WERI-Rb-1 (cell line): Measurements from ENCODE around the gene TSPAN16.
A peak's percentile ranks its signal among the peaks of the same experiment; 100 is the strongest.
"Not testable (repeated sequence)": the region's sequence is repeated elsewhere in the genome, so short reads cannot be mapped to it uniquely, and the experiment has no call there.

ENCODE experiments used
- DNase-seq: peaks from one replicate; pipeline ENCODE4 v3.0.0-alpha.2; 2020
- H3K27ac ChIP-seq: fragments of 250-450 bp; sonication (Bioruptor Pico); 2 replicates; pipeline ENCODE4 v1.5.1; 2020; ENCODE audit warnings: mild to moderate bottlenecking, moderate library complexity
- H3K27me3 ChIP-seq: fragments of 250-450 bp; sonication (Bioruptor Pico); 2 replicates; pipeline ENCODE4 v1.5.1; 2021; ENCODE audit warnings: mild to moderate bottlenecking, low read depth, moderate library complexity; ENCODE audit not compliant: insufficient read depth, severe bottlenecking
- H3K36me3 ChIP-seq: fragments of 250-450 bp; sonication (Bioruptor Pico); 2 replicates; pipeline ENCODE4 v1.5.1; 2020; ENCODE audit warnings: mild to moderate bottlenecking, moderate library complexity
- H3K4me3 ChIP-seq: 2 replicates; pipeline ENCODE4 v1.5.1; 2011; ENCODE audit warnings: low read depth, mild to moderate bottlenecking, control low read depth, low read length
- H3K9me3 ChIP-seq: fragments of 250-450 bp; sonication (Bioruptor Pico); 2 replicates; pipeline ENCODE4 v1.5.1; 2021; ENCODE audit warnings: mild to moderate bottlenecking, moderate library complexity; ENCODE audit not compliant: severe bottlenecking
- TF ChIP-seq, protein P1 (sequence below): IDR thresholded peaks from 2 replicates; pipeline ENCODE4 v1.5.1; 2011; ENCODE audit warnings: low read depth, mild to moderate bottlenecking, control low read depth, inconsistent platforms, low read length

The TSPAN16 gene

DNA sequence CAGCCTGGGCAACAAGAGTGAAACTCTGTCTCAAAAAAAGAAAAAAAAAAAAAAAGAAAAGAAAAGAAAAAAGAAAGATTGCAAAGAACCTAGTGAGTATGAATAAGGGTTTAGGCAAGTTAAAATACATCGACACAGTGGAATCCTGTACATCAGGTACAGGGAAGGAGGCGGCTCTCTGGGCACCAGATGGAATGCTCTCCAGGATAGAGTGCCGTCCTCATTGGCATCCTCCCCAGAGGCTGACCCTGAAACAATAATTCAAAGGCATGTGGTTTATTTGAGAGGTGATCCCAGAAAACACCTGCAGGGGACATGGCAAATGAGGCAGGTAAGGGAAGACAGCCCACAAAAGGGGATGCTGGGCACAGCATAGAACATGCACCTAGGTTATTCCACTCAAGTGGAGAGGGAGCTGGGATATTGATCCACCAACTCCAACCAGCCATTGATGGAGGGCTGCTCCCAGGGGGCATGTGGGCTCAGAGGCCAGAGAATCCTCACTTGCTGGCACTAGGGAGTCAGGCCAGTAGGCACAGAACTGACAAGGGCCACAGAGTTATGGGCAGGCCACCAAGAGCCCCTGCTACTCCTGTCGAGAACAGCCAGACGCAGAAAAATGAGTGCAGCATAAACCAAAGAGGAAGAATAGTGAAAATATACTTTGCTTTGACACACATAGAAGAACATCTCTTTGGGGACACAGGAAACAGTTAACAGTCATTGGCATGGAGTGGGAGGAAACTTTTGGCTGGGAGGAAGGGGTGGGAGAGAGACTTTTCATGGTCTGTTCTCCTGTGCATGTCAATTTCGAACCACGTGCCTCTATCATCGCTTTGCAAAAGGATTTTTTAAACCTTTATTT, 4.2 kb downstream of the TSPAN16 start:
- DNase-seq: no peak
- Histone ChIP-seq H3K27ac (no peak overlapping the region), H3K4me3 (no peak overlapping the region), H3K27me3 (no peaks in the 10 kb centered on the region), H3K9me3 (peaks cover 4% of the 10 kb centered on the region), H3K36me3 (no peaks in the 10 kb centered on the region)
- TF ChIP-seq, protein P1, sequence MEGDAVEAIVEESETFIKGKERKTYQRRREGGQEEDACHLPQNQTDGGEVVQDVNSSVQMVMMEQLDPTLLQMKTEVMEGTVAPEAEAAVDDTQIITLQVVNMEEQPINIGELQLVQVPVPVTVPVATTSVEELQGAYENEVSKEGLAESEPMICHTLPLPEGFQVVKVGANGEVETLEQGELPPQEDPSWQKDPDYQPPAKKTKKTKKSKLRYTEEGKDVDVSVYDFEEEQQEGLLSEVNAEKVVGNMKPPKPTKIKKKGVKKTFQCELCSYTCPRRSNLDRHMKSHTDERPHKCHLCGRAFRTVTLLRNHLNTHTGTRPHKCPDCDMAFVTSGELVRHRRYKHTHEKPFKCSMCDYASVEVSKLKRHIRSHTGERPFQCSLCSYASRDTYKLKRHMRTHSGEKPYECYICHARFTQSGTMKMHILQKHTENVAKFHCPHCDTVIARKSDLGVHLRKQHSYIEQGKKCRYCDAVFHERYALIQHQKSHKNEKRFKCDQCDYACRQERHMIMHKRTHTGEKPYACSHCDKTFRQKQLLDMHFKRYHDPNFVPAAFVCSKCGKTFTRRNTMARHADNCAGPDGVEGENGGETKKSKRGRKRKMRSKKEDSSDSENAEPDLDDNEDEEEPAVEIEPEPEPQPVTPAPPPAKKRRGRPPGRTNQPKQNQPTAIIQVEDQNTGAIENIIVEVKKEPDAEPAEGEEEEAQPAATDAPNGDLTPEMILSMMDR: no peak

DNA sequence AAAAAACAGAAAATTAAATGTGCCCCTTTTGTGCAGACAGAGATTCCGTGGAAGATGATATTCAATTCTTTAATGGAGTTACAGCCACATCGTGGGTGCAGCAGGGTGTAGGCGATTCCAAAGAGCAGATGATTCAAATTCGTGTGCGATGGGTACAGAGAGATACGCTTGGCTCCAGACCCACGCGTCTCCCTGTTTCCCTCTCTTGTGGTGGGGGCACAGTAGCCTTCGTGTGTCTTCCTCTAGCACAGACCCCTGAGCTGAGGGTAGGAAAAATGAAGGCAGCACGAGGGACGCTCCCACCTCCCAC, 4.8 kb downstream of the TSPAN16 start:
- H3K4me3 ChIP-seq: no peak overlapping the region
- no peaks in the 10 kb centered on the region for H3K36me3 ChIP-seq
- no peak for DNase-seq
- H3K27ac ChIP-seq: no peak overlapping the region
- TF ChIP-seq, protein P1: no peak
- peaks cover 4% of the 10 kb centered on the region for H3K9me3 ChIP-seq
- no peaks in the 10 kb centered on the region for H3K27me3 ChIP-seq

DNA sequence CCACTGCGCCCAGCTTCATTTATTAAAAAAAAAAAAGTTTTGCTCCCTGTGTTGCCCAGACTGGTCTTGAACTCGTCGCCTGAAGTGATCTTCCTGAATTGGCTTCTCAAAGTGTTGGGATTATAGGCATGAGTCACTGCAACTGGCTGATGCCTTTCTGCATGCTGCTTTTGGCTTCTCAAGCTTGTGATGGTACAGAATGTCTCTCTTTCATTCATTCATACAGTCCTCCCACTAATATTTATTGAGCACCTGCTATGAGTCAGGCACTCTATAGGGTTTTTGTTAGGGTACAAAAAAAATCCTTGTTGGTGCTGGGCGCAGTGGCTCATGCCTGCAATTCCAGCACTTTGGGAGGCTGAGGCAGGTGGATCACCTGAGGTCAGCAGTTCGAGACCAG, 9.0 kb downstream of the TSPAN16 start:
- TF ChIP-seq, protein P1: no peak
- peaks cover 4% of the 10 kb centered on the region for H3K9me3 ChIP-seq
- no peaks in the 10 kb centered on the region for H3K27me3 ChIP-seq

DNA sequence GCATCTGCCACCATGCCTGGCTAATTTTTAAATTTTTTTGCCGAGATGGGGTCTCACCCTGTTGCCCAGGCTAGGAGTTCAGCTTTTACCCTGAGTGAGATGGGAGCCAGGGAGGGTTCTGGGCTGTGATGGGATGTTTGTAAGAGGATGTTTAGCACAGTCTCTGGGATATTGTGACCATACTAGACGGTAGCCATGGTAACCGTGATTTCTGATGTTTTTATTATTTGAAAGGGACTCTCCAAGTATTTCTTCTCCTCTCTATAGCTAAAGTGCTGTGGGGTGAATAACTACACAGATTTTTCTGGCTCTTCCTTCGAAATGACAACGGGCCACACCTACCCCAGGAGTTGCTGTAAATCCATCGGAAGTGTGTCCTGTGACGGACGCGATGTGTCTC, 10.4 kb downstream of the TSPAN16 start:
- Histone ChIP-seq H3K36me3 (no peaks in the 10 kb centered on the region), H3K27me3 (no peaks in the 10 kb centered on the region), H3K27ac (no peak overlapping the region), H3K4me3 (no peak overlapping the region), H3K9me3 (peaks cover 4% of the 10 kb centered on the region)
- DNase-seq: no peak
- TF ChIP-seq, protein P1: no peak

More for the DNA sequence above, 9.0 kb downstream of the TSPAN16 start:
- DNase-seq: no peak
- Histone ChIP-seq H3K4me3 (no peak overlapping the region), H3K36me3 (no peaks in the 10 kb centered on the region), H3K27ac (no peak overlapping the region)

DNA sequence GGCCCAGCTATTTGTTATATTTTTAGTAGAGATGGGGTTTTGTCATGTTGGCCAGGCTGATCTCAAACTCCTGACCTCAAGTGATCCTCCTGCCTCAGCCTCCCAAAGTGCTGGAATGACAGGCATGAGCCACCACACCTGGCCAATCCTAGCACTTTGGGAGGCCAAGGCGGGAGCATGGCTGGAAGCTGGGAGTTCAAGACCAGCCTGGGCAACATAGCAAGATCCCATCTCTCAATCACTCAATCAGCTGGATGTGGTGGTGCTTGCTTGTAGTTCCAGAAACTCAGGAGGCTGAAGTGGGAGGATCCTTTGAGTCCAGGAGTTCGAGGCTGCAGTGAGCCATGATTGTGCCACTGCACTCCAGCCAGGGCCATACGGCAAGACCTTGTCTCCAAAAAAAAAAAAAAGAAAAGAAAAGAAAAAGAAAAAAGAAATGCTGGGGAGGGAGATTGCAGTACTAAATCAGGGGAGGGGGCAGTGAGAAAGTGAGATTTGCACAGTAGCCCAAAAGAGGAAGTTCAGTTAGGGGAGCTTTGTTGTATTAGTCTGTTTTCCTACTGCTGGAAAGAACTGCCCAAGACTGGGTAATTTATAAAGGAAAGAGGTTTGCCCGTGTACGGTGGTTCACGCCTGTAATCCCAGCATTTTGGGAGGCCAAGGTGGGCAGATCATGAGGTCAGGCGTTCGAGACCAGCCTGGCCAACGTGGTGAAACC, 24.5 kb downstream of the TSPAN16 start:
- H3K36me3 ChIP-seq, H3K4me3 ChIP-seq, H3K9me3 ChIP-seq, H3K27me3 ChIP-seq, DNase-seq: not testable (repeated sequence)
- peak overlapping the region; percentile 43 for H3K27ac ChIP-seq
